UCSD-AML1 (cell line): ENCODE results near the gene STX5.
"Not testable (repeated sequence)": the region's sequence is repeated elsewhere in the genome, so short reads cannot be mapped to it uniquely, and the experiment has no call there.

Experiments
- DNase-seq: peaks from one replicate; lab custom pipeline; 2025; ENCODE audit not compliant: unreplicated experiment; lab: John Stamatoyannopoulos, UW

STX5 gene

GRCh38 chr11:62832336-62833234 is 734 bp upstream of the STX5 start, which contains the start of gene TEX54:
Gene TEX54, minus strand, starts transcription at chr11:62832841.
- DNase-seq = no peak

DNA sequence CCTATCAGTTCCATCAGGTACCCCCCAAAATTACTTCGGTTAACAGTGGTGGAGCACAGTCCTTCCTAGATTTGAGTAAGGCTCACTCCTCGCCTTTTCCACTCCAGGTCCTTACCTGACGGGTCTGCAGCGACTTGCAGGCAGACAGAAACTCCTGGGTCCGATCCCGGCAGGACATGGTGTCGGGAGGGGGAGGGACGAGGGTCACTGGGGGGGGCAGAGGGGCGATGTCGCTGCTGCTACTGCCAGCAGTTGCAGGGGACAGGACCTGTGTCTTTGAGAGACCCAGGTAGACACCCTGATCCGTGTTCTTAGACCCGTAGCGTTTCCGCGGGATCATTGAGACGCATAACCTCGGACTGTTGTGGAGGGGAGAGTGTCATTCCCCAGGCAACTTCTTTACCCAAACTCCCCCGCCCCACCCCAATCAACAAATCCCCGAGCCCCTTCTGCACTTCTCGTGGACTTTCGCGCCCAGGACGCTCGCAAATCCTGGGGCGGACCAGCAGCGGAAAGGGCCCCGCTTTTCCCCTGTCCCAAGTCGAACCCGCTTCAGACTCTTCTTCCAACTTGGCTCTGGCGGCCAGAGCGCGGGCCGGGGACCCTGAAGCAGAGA is 839 bp downstream of the STX5 start:
- DNase-seq = no peak

DNA sequence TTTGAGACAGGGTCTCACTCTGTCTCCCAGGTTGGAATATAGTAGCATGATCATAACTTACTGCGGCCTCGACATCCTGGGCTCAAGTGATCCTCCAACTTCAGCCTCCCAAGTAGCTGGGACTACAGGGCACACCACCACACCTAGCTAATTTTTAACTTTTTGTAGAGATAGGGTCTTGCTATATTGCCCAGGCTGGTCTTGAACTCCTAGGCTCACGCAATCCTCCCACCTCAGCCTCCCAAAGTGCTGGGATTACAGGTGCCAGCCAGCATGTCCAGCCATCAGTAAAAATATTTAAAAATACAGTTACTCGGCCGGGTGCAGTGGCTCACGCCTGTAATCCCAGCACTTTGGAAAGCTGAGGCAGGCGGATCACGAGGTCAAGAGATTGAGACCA is 3.7 kb downstream of the STX5 start:
- not testable (repeated sequence) for DNase-seq

- no peak for DNase-seq
Observed at GRCh38 chr11:62823677-62824076, 8.2 kb downstream of the STX5 start.

DNA sequence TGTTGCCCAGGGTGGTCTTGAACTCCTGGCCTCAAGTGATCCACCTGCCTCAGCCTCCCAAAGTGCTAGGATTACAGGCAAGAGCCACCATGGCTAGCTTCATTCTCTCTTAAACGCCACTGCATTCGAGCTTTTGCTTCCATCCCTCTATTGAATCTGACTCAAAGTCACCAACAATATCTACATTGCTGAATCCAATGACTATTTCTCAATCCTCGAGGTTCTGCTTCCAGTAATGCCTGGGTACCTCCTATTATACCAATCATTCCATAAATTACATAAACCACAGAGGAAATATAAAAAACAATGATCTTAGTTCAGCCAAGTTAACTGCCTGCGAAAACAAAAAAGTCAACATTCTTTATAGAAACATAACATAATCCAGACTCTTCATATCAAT is 14.7 kb downstream of the STX5 start:
- DNase-seq = no peak

DNA sequence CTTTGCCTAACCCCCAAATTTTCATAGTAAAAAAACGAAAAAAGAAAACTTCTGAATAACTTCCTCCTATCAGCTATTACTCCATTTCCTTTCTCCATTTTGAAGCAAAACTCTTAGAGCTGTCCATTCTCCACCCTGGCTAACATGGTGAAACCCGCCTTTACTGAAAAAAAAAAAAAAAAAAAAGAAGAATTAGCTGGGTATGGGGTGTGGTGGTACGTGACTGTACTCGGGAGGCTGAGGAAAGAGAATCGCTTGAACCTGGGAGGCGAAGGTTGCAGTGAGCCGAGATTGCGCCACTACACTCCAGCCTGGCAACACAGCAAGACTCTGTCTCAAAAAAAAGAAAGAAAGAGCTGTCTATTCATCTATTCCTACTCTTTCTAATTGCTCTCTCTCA is 15.3 kb downstream of the STX5 start:
- no peak for DNase-seq

- no peak for DNase-seq
Observed at GRCh38 chr11:62811659-62812058, 20.2 kb downstream of the STX5 start.

DNA sequence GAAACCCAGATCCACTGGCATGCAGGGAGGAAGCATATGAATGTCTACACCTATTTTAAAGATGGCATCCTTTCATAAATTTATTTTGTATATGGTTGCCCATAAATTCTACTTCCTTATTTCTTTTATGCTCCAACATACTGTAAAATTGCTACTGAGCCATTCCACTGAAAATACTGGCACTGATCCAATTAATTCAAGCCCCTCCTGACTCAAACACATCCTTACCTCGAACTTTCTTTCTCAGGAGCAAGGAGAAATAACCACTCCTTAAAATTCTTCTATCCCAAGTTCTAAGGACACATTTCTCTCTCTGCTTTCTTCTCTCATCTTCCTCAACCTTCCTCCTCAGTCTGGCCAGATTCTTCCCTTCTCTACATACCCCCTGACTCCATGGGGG is 21.1 kb downstream of the STX5 start:
- DNase-seq = no peak

GRCh38 chr11:62806611-62807121 is 25.2 kb downstream of the STX5 start:
- peak; percentile 59 for DNase-seq

- DNase-seq = peak; percentile 34
Observed at GRCh38 chr11:62805961-62806441, 25.9 kb downstream of the STX5 start.

DNA sequence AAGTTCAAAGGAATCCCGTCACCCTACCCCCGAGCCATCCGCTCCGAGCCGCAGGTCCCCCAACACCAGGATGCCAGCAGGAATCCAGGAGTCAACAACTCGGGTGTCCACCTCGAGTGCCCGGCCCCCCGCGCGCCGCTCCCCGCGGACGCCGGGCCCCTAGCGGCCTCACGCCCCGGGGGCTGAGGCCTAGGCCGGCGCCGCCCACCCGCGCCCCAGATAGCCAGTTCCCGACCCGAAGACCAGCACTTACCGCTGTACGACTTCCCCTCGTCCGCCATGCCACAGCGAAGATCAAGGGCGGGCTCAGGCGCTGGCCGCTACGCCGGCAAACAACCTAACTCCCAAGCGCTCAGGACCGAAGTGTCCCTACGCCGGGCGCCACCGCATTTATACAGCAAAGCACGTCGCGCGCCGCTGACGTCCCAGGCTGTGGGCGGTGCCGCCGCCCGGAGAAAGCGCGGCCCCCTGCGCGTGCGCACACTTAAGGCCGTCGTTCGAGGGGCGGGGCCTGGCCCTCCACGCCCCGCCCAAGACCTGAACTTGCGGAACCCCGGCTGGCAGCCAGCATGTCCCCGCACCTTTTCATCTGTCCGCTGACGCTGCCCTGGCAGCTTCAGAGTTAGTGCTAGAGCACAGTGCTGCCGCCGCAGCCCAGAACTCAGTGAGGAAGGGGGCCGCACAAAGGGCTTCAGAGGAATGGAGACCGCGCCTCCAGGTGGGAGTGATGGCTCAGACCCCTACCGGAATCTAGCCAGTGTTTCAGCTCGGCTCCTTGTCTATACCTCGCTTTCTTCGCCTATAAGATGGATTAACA is 26.6 kb downstream of the STX5 start, which contains the start of gene NXF1:
TSS of gene NXF1 (minus strand) at position 365 of the 817 bp plus-strand sequence. CDS start at position 281, 84 bp downstream.
- peak; percentile 96 for DNase-seq

- no peak for DNase-seq
Observed at GRCh38 chr11:62804310-62805075, 27.4 kb downstream of the STX5 start.

GRCh38 chr11:62801071-62801470 is 30.8 kb downstream of the STX5 start:
- DNase-seq = no peak

DNA sequence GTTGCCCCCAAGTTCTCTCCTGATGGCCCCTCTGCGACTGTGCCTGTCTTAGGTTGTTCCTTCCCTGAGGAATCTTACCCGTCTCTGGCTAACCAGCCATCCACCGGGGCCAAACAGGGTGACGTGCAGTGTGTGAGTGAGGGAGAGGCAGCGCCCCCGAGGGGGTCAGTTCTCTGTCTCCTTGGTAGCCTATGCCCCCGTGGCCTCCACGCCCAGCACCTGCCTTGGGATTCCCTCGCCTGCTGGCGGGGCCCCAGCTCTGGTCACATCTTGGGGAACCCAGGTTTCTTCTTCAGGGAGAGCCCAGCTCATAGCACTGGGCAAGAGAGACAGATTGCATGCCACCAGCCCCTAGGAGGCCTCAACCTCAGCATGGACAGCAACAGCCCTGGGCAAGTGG is 32.4 kb downstream of the STX5 start:
- DNase-seq = no peak

DNA sequence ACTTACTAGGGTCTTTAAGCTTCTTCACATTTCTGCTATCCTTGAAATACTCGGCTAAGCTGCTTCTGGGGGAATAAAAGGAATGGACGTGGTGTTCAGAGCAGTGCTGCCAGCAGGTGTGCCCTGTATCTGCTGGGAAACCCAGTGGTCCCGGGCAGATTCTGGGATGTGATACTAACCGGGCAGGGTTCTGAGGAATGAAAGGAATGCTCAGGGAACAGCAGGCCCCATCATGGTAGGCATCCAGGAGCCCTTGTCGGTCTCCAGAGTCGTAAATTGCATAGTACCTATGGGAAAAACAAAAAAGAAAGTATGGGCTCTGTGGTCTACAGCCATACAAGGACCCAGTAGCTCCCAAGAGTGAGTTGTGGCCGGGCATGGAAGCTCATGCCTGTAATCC is 35.6 kb downstream of the STX5 start:
- DNase-seq = no peak

DNA sequence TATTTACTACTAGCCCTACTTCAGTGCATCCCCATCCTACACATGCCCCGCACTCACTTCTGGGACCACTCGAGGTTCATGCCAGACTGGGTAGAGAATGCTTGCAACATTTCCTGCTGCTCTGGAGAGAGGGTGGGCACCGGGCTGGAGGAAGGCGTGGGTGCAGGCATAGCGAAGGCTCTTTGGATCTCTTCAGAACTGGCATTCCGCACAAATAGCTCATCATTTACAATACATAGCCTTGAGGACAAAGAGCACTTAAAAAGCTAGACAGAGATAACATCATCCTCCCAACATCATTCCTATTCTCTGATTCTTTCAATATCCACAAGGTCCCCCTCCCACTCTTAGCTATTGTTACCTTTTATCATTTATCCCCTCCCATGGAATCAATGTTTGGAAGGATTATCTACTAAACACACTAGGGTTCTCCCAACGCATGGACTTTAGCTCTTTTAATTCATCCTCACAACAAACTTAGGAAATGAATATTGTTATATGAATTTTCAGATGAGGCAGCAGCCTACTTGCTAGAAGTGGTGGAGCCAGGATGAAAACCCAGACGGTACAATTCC is 37.6 kb downstream of the STX5 start:
- DNase-seq = no peak

- peak; percentile 36 for DNase-seq
Observed at GRCh38 chr11:62792202-62792575, 39.7 kb downstream of the STX5 start.

DNA sequence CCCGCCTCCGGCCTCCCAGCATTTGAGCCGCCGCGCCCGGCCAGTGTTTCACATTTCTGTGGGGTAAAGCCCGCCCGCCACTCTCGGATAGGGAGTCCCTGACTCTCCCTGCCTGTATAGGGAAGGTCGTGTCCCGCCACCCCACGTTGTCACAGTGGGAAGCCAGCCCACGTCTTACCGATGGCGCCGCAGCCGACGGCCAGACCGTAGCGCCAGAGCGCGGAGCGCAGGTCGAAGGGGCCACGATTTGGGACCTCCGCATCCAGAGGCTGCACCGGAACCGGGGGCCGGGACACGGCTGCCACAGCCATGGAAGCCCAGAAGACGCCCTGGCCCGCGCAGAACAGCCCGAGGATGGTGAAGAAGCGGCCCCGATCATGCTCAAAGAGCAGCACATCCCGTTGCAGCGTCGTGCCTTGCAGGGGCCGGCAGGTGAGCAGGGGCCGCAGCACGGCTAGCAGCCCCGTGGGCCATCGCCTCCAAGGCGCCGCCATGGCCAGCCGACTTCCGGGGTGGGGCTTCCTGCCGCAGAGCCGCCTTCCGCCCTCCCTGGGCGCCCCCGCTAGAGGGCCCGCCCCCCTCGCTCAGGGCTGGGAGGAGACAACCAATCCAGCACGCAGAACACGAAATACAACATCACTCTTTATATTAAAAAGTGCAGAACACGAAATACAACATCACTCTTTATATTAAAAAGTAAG is 40.2 kb downstream of the STX5 start, which contains the start of gene TMEM223:
TSS of gene TMEM223 (minus strand) at position 506 of the 701 bp plus-strand sequence. CDS start at position 494, 12 bp downstream.
- DNase-seq = peak; percentile 88

- DNase-seq = no peak
Observed at GRCh38 chr11:62789576-62789975, 42.3 kb downstream of the STX5 start.
